GM12874 (cell line): ENCODE results near the gene SART1.

Experiments used
- TF ChIP-seq, protein P1 (sequence below): IDR thresholded peaks from 2 replicates; pipeline ENCODE4 v1.5.1; 2011; ENCODE audit warnings: low read depth, mild to moderate bottlenecking, control low read depth, low read length, moderate library complexity; ENCODE audit not compliant: insufficient read depth

The SART1 gene

DNA sequence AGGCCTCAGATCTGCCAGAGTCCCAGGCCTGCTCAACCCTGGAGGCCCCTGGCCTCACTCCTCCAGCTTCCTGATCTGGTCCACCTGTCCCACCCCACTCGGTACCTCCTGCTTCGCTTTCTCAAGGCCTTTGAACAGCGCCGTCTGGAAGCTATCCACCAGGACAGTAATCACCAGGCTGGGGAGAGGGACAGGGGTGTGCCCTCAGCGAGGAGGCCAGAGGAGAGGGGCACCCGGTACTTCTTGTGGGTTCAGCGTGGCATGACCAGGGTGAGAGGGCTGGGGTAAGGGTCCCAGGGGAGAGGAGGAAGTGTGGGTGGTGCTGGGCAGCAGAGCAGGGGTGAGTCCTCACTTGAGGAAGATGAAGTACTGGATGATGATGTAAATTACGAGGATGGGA is 58.7 kb downstream of the SART1 start:
- TF ChIP-seq, protein P1, sequence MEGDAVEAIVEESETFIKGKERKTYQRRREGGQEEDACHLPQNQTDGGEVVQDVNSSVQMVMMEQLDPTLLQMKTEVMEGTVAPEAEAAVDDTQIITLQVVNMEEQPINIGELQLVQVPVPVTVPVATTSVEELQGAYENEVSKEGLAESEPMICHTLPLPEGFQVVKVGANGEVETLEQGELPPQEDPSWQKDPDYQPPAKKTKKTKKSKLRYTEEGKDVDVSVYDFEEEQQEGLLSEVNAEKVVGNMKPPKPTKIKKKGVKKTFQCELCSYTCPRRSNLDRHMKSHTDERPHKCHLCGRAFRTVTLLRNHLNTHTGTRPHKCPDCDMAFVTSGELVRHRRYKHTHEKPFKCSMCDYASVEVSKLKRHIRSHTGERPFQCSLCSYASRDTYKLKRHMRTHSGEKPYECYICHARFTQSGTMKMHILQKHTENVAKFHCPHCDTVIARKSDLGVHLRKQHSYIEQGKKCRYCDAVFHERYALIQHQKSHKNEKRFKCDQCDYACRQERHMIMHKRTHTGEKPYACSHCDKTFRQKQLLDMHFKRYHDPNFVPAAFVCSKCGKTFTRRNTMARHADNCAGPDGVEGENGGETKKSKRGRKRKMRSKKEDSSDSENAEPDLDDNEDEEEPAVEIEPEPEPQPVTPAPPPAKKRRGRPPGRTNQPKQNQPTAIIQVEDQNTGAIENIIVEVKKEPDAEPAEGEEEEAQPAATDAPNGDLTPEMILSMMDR, result no peak

DNA sequence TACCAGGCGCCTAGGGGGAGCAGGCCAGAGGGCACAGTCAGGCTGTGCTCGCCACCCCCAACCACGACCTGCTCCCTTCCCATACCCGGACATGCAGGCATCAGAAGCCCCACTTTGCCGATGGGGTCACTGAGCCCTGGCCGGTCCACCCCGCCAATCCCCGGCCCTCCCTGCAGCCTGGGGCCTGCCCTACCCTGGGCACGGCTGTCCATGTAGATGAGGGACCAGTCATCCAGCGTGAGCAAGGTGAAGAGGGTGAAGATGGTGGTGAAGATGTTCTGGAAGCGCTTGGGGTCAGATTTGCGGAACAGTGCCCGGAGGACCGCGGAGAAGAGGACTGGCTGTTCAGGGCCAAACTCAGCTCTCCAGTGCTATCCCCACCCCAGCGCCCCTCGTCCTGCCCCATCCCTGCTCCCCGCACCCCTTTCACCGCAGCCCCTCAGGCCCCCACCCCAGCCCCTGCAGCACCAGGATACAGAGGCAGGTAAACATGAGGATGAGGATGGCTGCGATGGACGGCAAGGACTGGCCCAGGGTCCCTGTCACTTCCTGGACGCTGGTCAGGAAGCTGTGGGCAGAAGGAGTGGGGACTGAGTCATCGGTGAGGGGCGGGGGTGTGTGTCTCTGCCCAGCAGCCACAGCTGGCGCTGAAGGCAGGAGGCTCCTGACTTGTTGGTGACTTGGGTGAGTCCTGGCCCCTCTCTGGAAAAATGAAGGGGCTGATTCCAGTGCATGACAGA is 59.3 kb downstream of the SART1 start:
- TF ChIP-seq, protein P1, result no peak

DNA sequence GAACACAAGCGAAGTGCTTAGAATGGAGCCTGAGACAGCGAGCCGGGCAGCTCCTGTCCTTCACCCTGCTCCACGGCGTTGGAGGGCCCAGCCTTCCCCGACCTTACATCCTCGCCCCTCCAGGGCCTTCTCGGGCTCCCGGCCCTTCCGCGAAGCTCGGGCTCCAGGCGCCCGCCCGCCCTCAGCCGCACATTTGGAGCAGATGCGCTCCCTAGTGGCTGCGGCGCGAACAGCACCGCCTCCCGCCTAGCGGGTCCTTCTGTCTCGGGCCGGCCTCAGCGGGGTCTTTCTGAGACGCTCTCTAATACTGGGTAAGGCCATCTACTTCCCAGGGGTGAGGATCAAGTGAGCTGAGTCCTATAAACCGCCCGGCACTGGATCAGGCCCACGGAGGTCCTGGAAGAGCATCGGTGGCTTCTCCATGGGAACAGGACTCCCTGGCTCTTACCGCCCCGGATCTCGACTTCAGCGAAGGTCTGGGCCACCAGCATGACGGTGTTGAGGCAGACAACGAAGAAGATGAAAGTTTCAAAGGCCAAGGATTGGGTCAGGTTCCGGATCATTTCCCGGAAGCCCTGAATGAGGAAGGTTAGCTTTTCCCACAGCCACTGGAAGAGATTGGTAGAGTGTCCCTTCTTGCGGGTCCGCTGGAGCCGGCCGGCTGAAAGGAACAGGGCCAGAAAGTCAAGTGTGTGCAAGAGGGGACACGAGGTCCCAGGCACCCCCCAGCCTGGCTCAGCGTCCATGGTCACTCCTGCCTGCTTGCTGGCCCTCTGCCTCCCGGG is 61.1 kb downstream of the SART1 start:
- TF ChIP-seq, protein P1, result peak; percentile 98

DNA sequence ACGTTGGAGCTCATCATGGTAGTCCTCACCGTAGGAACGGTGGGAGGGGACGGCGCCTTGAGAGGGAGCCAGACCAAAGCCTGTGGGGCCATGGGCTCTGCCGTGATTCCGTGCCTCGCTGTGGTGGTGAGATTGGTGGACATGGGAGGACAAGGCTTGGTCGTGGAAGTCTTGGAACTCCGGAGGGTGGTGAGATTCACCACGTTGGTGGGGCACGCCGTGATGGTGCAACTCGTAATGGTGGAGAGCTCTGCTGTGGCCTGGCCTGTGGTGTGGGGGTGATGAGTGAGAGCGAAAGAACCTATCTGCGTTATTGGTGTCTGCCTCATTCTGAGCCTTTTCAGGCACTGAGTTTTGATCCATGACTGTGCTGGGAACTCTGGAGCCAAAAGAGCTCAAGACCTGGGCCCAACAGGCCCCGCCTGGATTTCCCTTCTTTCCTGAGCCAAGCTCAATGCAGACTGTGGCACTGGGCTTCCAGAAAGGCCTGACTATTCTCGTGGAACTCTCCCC is 64.5 kb downstream of the SART1 start, which contains the start of gene CATSPER1:
Gene CATSPER1 (minus strand): TSS at position 463 of the 513 bp plus-strand sequence. CDS start 100 bp downstream, at position 363.
- TF ChIP-seq, protein P1, result no peak
